ENCODE measurements around the gene ADPGK. TPM values are rescaled to one million over a fixed set of nuclear protein-coding genes. Genes with fewer than 3 reads are reported as not detected.
A peak's percentile ranks its signal among the peaks of the same experiment; 100 is the strongest.

Gene ADPGK
- total and polyA plus RNA-seq, 2 donors from 2014 or later = 23.9 to 42.5 TPM

- no peaks in the 10 kb centered on the region for H3K36me3 ChIP-seq (ENCODE audit: control insufficient read depth in 2 of 3, insufficient read depth in 3 of 3, low read length in 3 of 3)
- no peak for FAIRE-seq
- no peak overlapping the region for H3K9ac ChIP-seq (ENCODE audit: low read length in 3 of 3)
- no peak overlapping the region for H3K4me3 ChIP-seq (ENCODE audit: low read length in 3 of 3)
- no peak overlapping the region for H3K27ac ChIP-seq (ENCODE audit: low read depth in 2 of 2, low read length in 2 of 2)
- no peaks in the 10 kb centered on the region for H3K27me3 ChIP-seq (ENCODE audit: control insufficient read depth, insufficient read depth, low read length)
- intact Hi-C loops (cut with DNase I) = no loop called here
- no peaks in the 10 kb centered on the region for H3K9me3 ChIP-seq (ENCODE audit: control insufficient read depth in 2 of 3, insufficient read depth in 1 of 3, low read length in 3 of 3)
- TF ChIP-seq, protein P1, sequence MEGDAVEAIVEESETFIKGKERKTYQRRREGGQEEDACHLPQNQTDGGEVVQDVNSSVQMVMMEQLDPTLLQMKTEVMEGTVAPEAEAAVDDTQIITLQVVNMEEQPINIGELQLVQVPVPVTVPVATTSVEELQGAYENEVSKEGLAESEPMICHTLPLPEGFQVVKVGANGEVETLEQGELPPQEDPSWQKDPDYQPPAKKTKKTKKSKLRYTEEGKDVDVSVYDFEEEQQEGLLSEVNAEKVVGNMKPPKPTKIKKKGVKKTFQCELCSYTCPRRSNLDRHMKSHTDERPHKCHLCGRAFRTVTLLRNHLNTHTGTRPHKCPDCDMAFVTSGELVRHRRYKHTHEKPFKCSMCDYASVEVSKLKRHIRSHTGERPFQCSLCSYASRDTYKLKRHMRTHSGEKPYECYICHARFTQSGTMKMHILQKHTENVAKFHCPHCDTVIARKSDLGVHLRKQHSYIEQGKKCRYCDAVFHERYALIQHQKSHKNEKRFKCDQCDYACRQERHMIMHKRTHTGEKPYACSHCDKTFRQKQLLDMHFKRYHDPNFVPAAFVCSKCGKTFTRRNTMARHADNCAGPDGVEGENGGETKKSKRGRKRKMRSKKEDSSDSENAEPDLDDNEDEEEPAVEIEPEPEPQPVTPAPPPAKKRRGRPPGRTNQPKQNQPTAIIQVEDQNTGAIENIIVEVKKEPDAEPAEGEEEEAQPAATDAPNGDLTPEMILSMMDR (IDR thresholded peaks at IDR 0.05; ENCODE audit: borderline replicate concordance, extremely low read depth, insufficient read depth) = no peak
- H3K4me1 ChIP-seq (ENCODE audit: control insufficient read depth in 2 of 3, insufficient read depth in 2 of 3, low read depth in 1 of 3, low read length in 3 of 3) = no peaks in the 10 kb centered on the region
- no peak for DNase-seq
These were observed 19.4 kb upstream of the ADPGK start for GRCh38 chr15:72803006-72803405.

- no peaks in the 10 kb centered on the region for H3K4me1 ChIP-seq (ENCODE audit: control insufficient read depth in 2 of 3, insufficient read depth in 2 of 3, low read depth in 1 of 3, low read length in 3 of 3)
- no peak overlapping the region for H3K27ac ChIP-seq (ENCODE audit: low read depth in 2 of 2, low read length in 2 of 2)
- intact Hi-C loops (cut with DNase I) = no loop called here
- no peak for FAIRE-seq
- TF ChIP-seq, protein P1 (IDR thresholded peaks at IDR 0.05; ENCODE audit: borderline replicate concordance, extremely low read depth, insufficient read depth) = no peak
- peak in 1 of 5 donors; percentile 54 for DNase-seq
- no peak overlapping the region for H3K9ac ChIP-seq (ENCODE audit: low read length in 3 of 3)
- H3K4me3 ChIP-seq (ENCODE audit: low read length in 3 of 3) = no peak overlapping the region
- no peaks in the 10 kb centered on the region for H3K36me3 ChIP-seq (ENCODE audit: control insufficient read depth in 2 of 3, insufficient read depth in 3 of 3, low read length in 3 of 3)
- H3K27me3 ChIP-seq (ENCODE audit: control insufficient read depth, insufficient read depth, low read length) = no peaks in the 10 kb centered on the region
- H3K9me3 ChIP-seq (ENCODE audit: control insufficient read depth in 2 of 3, insufficient read depth in 1 of 3, low read length in 3 of 3) = no peaks in the 10 kb centered on the region
These were observed 18.2 kb upstream of the ADPGK start for GRCh38 chr15:72801590-72802325.

- Histone ChIP-seq H3K4me3 (ENCODE audit: low read length in 3 of 3) (no peak overlapping the region), H3K4me1 (ENCODE audit: control insufficient read depth in 2 of 3, insufficient read depth in 2 of 3, low read depth in 1 of 3, low read length in 3 of 3) (no peaks in the 10 kb centered on the region), H3K9ac (ENCODE audit: low read length in 3 of 3) (no peak overlapping the region), H3K9me3 (ENCODE audit: control insufficient read depth in 2 of 3, insufficient read depth in 1 of 3, low read length in 3 of 3) (no peaks in the 10 kb centered on the region), H3K27me3 (ENCODE audit: control insufficient read depth, insufficient read depth, low read length) (no peaks in the 10 kb centered on the region), H3K36me3 (ENCODE audit: control insufficient read depth in 2 of 3, insufficient read depth in 3 of 3, low read length in 3 of 3) (no peaks in the 10 kb centered on the region), H3K27ac (ENCODE audit: low read depth in 2 of 2, low read length in 2 of 2) (no peak overlapping the region)
- TF ChIP-seq, protein P1 (IDR thresholded peaks at IDR 0.05; ENCODE audit: borderline replicate concordance, extremely low read depth, insufficient read depth) = no peak
- FAIRE-seq (no peak), DNase-seq (peak in 1 of 5 donors; percentile 49)
- intact Hi-C loops (cut with DNase I) = no loop called here
These were observed 17.4 kb upstream of the ADPGK start for GRCh38 chr15:72800833-72801481.

Measured in kidney (tissue), 14 donors.